Measurements from ENCODE around the gene HSPB6. TPM values are rescaled to one million over a fixed set of nuclear protein-coding genes. Genes with fewer than 3 reads are reported as not detected.

HSPB6 gene
- total RNA-seq, 1 donor from 2014 or later = 0.60 TPM

- H3K4me3 Mint-ChIP-seq = no peak overlapping the region
- no peaks in the 10 kb centered on the region for H3K27me3 Mint-ChIP-seq
- H3K36me3 Mint-ChIP-seq = peaks cover 12% of the 10 kb centered on the region
- peak; percentile 64 for DNase-seq (ENCODE audit: extremely low spot score, unreplicated experiment)
- TF ChIP-seq, protein P1, sequence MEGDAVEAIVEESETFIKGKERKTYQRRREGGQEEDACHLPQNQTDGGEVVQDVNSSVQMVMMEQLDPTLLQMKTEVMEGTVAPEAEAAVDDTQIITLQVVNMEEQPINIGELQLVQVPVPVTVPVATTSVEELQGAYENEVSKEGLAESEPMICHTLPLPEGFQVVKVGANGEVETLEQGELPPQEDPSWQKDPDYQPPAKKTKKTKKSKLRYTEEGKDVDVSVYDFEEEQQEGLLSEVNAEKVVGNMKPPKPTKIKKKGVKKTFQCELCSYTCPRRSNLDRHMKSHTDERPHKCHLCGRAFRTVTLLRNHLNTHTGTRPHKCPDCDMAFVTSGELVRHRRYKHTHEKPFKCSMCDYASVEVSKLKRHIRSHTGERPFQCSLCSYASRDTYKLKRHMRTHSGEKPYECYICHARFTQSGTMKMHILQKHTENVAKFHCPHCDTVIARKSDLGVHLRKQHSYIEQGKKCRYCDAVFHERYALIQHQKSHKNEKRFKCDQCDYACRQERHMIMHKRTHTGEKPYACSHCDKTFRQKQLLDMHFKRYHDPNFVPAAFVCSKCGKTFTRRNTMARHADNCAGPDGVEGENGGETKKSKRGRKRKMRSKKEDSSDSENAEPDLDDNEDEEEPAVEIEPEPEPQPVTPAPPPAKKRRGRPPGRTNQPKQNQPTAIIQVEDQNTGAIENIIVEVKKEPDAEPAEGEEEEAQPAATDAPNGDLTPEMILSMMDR (conservative IDR thresholded peaks at IDR 0.05) = no peak
- no peak overlapping the region for H3K27ac Mint-ChIP-seq
- H3K9me3 Mint-ChIP-seq = no peaks in the 10 kb centered on the region
- no peaks in the 10 kb centered on the region for H3K4me1 Mint-ChIP-seq (ENCODE audit: unreplicated experiment)
These were observed 9.8 kb upstream of the HSPB6 start for GRCh38 chr19:35766571-35767104.

- TF ChIP-seq, protein P1 (conservative IDR thresholded peaks at IDR 0.05) = no peak
- no peaks in the 10 kb centered on the region for H3K9me3 Mint-ChIP-seq
- H3K27ac Mint-ChIP-seq = no peak overlapping the region
- no peak for DNase-seq (ENCODE audit: extremely low spot score, unreplicated experiment)
- no peak overlapping the region for H3K4me3 Mint-ChIP-seq
- no peaks in the 10 kb centered on the region for H3K4me1 Mint-ChIP-seq (ENCODE audit: unreplicated experiment)
- H3K27me3 Mint-ChIP-seq = no peaks in the 10 kb centered on the region
- H3K36me3 Mint-ChIP-seq = peaks cover 12% of the 10 kb centered on the region
These were observed 7.8 kb upstream of the HSPB6 start for GRCh38 chr19:35764432-35765315.

- no peak overlapping the region for H3K27ac Mint-ChIP-seq
- peaks cover 7% of the 10 kb centered on the region for H3K27me3 Mint-ChIP-seq
- H3K9me3 Mint-ChIP-seq = no peaks in the 10 kb centered on the region
These were observed 4.0 kb upstream of the HSPB6 start for GRCh38 chr19:35760711-35761349.

DNA sequence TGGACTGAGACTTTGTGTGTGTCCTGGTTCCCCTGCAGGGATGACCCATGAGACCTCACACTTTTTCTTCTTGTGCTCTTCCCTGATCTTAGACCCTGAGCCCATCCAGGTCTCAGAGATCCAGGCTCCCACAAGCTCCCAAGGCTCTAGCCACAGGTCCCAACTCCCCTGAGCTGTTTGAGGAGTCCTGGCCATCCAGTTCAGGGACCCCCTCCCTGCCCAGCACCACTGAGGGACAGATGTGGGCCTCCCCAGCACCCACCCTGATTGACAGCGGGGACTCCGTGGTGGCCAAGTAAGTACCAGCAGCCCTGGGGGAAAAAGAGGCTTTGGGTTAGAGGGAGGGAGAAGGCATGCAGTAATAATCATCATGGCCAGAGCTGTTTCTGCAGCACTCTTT is 2.9 kb upstream of the HSPB6 start:
- H3K4me1 Mint-ChIP-seq (ENCODE audit: unreplicated experiment) = peaks cover 9% of the 10 kb centered on the region
- H3K27ac Mint-ChIP-seq = peak overlapping the region; percentile 53
- H3K27me3 Mint-ChIP-seq = peaks cover 13% of the 10 kb centered on the region
- no peak for DNase-seq (ENCODE audit: extremely low spot score, unreplicated experiment)
- H3K36me3 Mint-ChIP-seq = peaks cover 7% of the 10 kb centered on the region
- no peaks in the 10 kb centered on the region for H3K9me3 Mint-ChIP-seq
- H3K4me3 Mint-ChIP-seq = peak overlapping the region; percentile 99
- TF ChIP-seq, protein P1 (conservative IDR thresholded peaks at IDR 0.05) = no peak

More at GRCh38 chr19:35760711-35761349, 4.0 kb upstream of the HSPB6 start:
- no peak for DNase-seq (ENCODE audit: extremely low spot score, unreplicated experiment)
- peaks cover 9% of the 10 kb centered on the region for H3K4me1 Mint-ChIP-seq (ENCODE audit: unreplicated experiment)
- TF ChIP-seq, protein P1 (conservative IDR thresholded peaks at IDR 0.05) = no peak
- H3K36me3 Mint-ChIP-seq = peaks cover 10% of the 10 kb centered on the region
- H3K4me3 Mint-ChIP-seq = no peak overlapping the region

GRCh38 chr19:35757749-35758608 is 1.1 kb upstream of the HSPB6 start, which contains the start of gene PROSER3:
Gene PROSER3 (plus strand): TSS chr19:35758176. CDS start chr19:35758216, 40 bp downstream.
- Mint-ChIP-seq H3K27me3 (peaks cover 14% of the 10 kb centered on the region), H3K4me1 (ENCODE audit: unreplicated experiment) (peaks cover 9% of the 10 kb centered on the region)

More at GRCh38 chr19:35757749-35758608, 1.1 kb upstream of the HSPB6 start, which contains the start of gene PROSER3:
- TF ChIP-seq, protein P1 (conservative IDR thresholded peaks at IDR 0.05) = no peak
- DNase-seq (ENCODE audit: extremely low spot score, unreplicated experiment) = peak; percentile 97
- H3K36me3 Mint-ChIP-seq = peaks cover 7% of the 10 kb centered on the region
- H3K9me3 Mint-ChIP-seq = no peaks in the 10 kb centered on the region
- peak within 1 kb of the TSS; percentile 99 for H3K4me3 Mint-ChIP-seq
- H3K27ac Mint-ChIP-seq = peak within 1 kb of the TSS; percentile 97
